ENCODE results near the gene CRYZL1. TPM values are rescaled to one million over a fixed set of nuclear protein-coding genes. Genes with fewer than 3 reads are reported as not detected.

Gene CRYZL1
- total and polyA plus RNA-seq, 2 of the 8 experiments (the other 6 are each of a cell fraction or from before 2014, with no cell fraction given): 15.6 to 15.8 TPM

DNA sequence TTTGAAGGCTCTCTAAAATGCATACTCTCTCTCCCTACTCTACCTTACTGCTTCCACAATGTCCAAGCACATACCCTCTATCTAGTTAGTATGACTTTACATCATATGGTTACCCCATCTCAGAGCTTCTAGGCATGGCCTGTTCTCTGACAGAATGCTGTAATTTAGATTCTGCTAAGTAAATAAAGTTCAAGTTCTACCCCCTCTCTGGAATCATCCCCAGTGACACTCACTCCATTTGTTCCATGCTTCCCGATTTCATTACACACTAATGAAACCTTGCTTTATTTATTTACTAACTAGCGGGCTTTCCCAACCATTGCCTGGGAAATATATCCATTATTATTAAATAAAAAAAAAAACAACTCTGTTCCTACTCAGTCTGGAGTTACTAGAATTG is 7.3 kb downstream of the CRYZL1 start:
- H3K23ac ChIP-seq (ENCODE audit: insufficient read length): no peak overlapping the region
- no peak overlapping the region for H3K18ac ChIP-seq (ENCODE audit: extremely low read depth, low read length)
- H4K5ac ChIP-seq (ENCODE audit: insufficient read length, low read depth, low read length): no peak overlapping the region
- no peak overlapping the region for H2AK5ac ChIP-seq (ENCODE audit: low read depth, low read length)
- no peak overlapping the region for H2BK120ac ChIP-seq (replicated peaks; ENCODE audit: low read depth, low read length)
- H3K4ac ChIP-seq (replicated peaks; ENCODE audit: insufficient read length, low read depth, low read length): no peak overlapping the region
- H3K56ac ChIP-seq (replicated peaks; ENCODE audit: insufficient read length, low read depth, low read length): no peak overlapping the region
- no peak overlapping the region for H3K14ac ChIP-seq (ENCODE audit: insufficient read length)
- WGBS, 2 experiments (ENCODE audit: extremely low coverage in 1 of 2, insufficient coverage in 1 of 2, insufficient read length in 1 of 2, insufficient replicate concordance in 2 of 2, low coverage in 1 of 2, low lambda C conversion rate in 2 of 2, missing lambda C conversion rate in 1 of 2): 89% methylated on average over 2 of the region's 2 CpGs; no CpG with 5 or more reads in 1 of the 2 experiments
- H3K9me3 ChIP-seq (ENCODE audit: insufficient read depth in 2 of 2, low read depth in 1 of 2, low read length in 1 of 2): no peaks in the 10 kb centered on the region
- no peak for FAIRE-seq
- no peaks in the 10 kb centered on the region for H4K20me1 ChIP-seq (replicated peaks in 1 of 2; ENCODE audit: control insufficient read depth in 1 of 2, insufficient read depth in 2 of 2, low read length in 2 of 2)
- H3K9ac ChIP-seq (replicated peaks in 1 of 4; ENCODE audit: extremely low read depth in 1 of 4, low read depth in 3 of 4, low read length in 3 of 4): no peak overlapping the region
- TF ChIP-seq KDM1A (IDR thresholded peaks at IDR 0.05; ENCODE audit: borderline replicate concordance, low read length) (no peak), CTCF (IDR thresholded peaks at IDR 0.05; ENCODE audit: control extremely low read depth in 1 of 3, insufficient read depth in 1 of 3, low read depth in 1 of 3, low read length in 3 of 3) (no peak), FOSL1 (IDR thresholded peaks at IDR 0.05; ENCODE audit: insufficient read depth, low read depth, low read length) (no peak)
- H3K4me2 ChIP-seq (ENCODE audit: insufficient read depth in 1 of 2, low read depth in 2 of 2, low read length in 2 of 2): no peak overlapping the region
- no peak for DNase-seq (ENCODE audit: low read depth in 1 of 2, low spot score in 2 of 2)
- H3K27me3 ChIP-seq (replicated peaks in 1 of 4; ENCODE audit: control insufficient read depth in 3 of 4, extremely low read depth in 1 of 4, insufficient read depth in 3 of 4, low read length in 3 of 4): no peaks in the 10 kb centered on the region
- H3K36me3 ChIP-seq (ENCODE audit: control insufficient read depth in 2 of 4, insufficient read depth in 4 of 4, low read length in 3 of 4): no peaks in the 10 kb centered on the region; a peak in 2 of 8 replicates
- H3K79me1 ChIP-seq (ENCODE audit: low read depth, low read length): no peaks in the 10 kb centered on the region
- ChIA-PET POLR2A (ENCODE audit: partially characterized antibody) (interaction anchor here (0.6 kb wide), 1 partner anchor 1948 kb away, joined by 3 read pairs; no protein-coding TSS in a partner anchor), CTCF (ENCODE audit: partially characterized antibody) (no interaction called here)
- H2BK15ac ChIP-seq (ENCODE audit: low read length): no peak overlapping the region
- H2BK20ac ChIP-seq (ENCODE audit: low read length): no peak overlapping the region
- H3K23me2 ChIP-seq (ENCODE audit: low read depth, low read length): no peaks in the 10 kb centered on the region
- H3K4me3 ChIP-seq (ENCODE audit: extremely low read depth in 1 of 4, insufficient read depth in 2 of 4, low read depth in 3 of 4, low read length in 4 of 4): no peak overlapping the region
- no peak overlapping the region for H2BK12ac ChIP-seq (ENCODE audit: low read depth, low read length)
- H4K91ac ChIP-seq (replicated peaks; ENCODE audit: insufficient read length, low read length): no peak overlapping the region
- no peak overlapping the region for H2AFZ ChIP-seq (ENCODE audit: low read length)
- H3K79me2 ChIP-seq (ENCODE audit: control insufficient read depth in 1 of 2, insufficient read depth in 2 of 2, low read length in 2 of 2): peaks cover 0 to 3% of the 10 kb centered on the region in 2 experiments; a peak in 1 of 4 replicates
- H4K8ac ChIP-seq (ENCODE audit: extremely low read depth, insufficient read depth, low read length): no peak overlapping the region
- H3K27ac ChIP-seq (ENCODE audit: low read depth, low read length): no peak overlapping the region
- no peak overlapping the region for H2BK5ac ChIP-seq (ENCODE audit: low read depth, low read length)
- H3K4me1 ChIP-seq (replicated peaks in 1 of 4; ENCODE audit: control insufficient read depth in 3 of 4, insufficient read depth in 4 of 4, low read length in 3 of 4): no peaks in the 10 kb centered on the region

Measured in H1 (cell line).